K562 (cell line): ENCODE data around the gene SLX9. TPM values are rescaled to one million over a fixed set of nuclear protein-coding genes. Genes with fewer than 3 reads are reported as not detected.

Experiments
- BDP1 ChIP-seq: IDR thresholded peaks from 3 replicates; pipeline ENCODE4 v1.6.1; 2011; ENCODE audit not compliant: insufficient read length, insufficient read depth
- HEY1 ChIP-seq: fragments of 250-450 bp; sonication (Bioruptor Pico); IDR thresholded peaks from 2 replicates; pipeline ENCODE4 v1.5.0; 2020; ENCODE audit warnings: mild to moderate bottlenecking, moderate library complexity, borderline replicate concordance
- IRF1 ChIP-seq: sonication (generic); formaldehyde crosslinking; IDR thresholded peaks from 2 replicates; pipeline ENCODE4 v1.8.0; 2022; ENCODE audit warnings: missing genetic modification reagents, mild to moderate bottlenecking, borderline replicate concordance
- MLX ChIP-seq, 2 experiments: fragments of 450-650 bp in 1 of 2; sonication (generic) in 1 of 2; formaldehyde crosslinking; conservative IDR thresholded peaks; 2 replicates each; pipeline versions ENCODE4 v1.4.0 to v1.8.1; 2020 to 2022; ENCODE audit warnings: mild to moderate bottlenecking in 1 of 2, missing genetic modification reagents in 1 of 2
- NFE2 ChIP-seq: IDR thresholded peaks from 2 replicates; pipeline ENCODE4 v1.6.1; 2014; ENCODE audit warnings: antibody characterized with exemption, low read depth
- NFRKB ChIP-seq: fragments of 450-650 bp; IDR thresholded peaks from 2 replicates; pipeline ENCODE4 v1.6.1; 2016; ENCODE audit warnings: low read depth
- POLR2B ChIP-seq: fragments of 450-650 bp; IDR thresholded peaks from 2 replicates; pipeline ENCODE4 v1.6.1; 2018; ENCODE audit warnings: low read depth; ENCODE audit not compliant: partially characterized antibody
- POU5F1 ChIP-seq: fragments of 150-350 bp; IDR thresholded peaks from 2 replicates; pipeline ENCODE4 v1.6.1; 2014; ENCODE audit warnings: borderline replicate concordance, low read length, low read depth, mild to moderate bottlenecking; ENCODE audit not compliant: partially characterized antibody
- RBM14 ChIP-seq: fragments of 200-400 bp; formaldehyde crosslinking; IDR thresholded peaks from 2 replicates; pipeline ENCODE4 v1.6.1; 2018; ENCODE audit warnings: low read depth, mild to moderate bottlenecking, low read length, moderate library complexity, borderline replicate concordance; ENCODE audit not compliant: insufficient read depth
- RUNX1 ChIP-seq: sonication (generic); IDR thresholded peaks from 2 replicates; pipeline ENCODE4 v1.6.1; 2016; ENCODE audit warnings: antibody characterized with exemption, low read depth
- SFPQ ChIP-seq: fragments of 200-400 bp; formaldehyde crosslinking; IDR thresholded peaks from 2 replicates; pipeline ENCODE4 v1.6.1; 2017; ENCODE audit warnings: mild to moderate bottlenecking, low read depth, low read length, moderate library complexity
- SREBF1 ChIP-seq: fragments of 150-350 bp; IDR thresholded peaks from 2 replicates; pipeline ENCODE4 v1.6.1; 2014; ENCODE audit warnings: antibody characterized with exemption, low read depth, low read length, borderline replicate concordance
- TAF1 ChIP-seq: IDR thresholded peaks from 2 replicates; pipeline ENCODE4 v1.6.1; 2011; ENCODE audit warnings: mild to moderate bottlenecking, low read length, moderate library complexity; ENCODE audit not compliant: insufficient read depth, control insufficient read depth, severe bottlenecking; ENCODE audit errors: extremely low read depth
- TAL1 ChIP-seq: fragments of 450-650 bp; IDR thresholded peaks from 2 replicates; pipeline ENCODE4 v1.6.1; 2016; ENCODE audit warnings: mild to moderate bottlenecking
- THAP12 ChIP-seq: fragments of 250-450 bp; sonication (Bioruptor Pico); IDR thresholded peaks from 2 replicates; pipeline ENCODE4 v1.9.0; 2021; ENCODE audit warnings: mild to moderate bottlenecking, inconsistent platforms
- ZBTB1 ChIP-seq: sonication (generic); formaldehyde crosslinking; IDR thresholded peaks from 2 replicates; pipeline ENCODE4 v1.8.1; 2023; ENCODE audit warnings: missing genetic modification reagents, low read depth, mild to moderate bottlenecking, borderline replicate concordance
- ZC3H11A ChIP-seq: IDR thresholded peaks from 2 replicates; pipeline ENCODE4 v1.6.1; 2012; ENCODE audit warnings: low read depth, low read length, improper control_type of control experiment
- ZNF121 ChIP-seq: sonication (generic); formaldehyde crosslinking; conservative IDR thresholded peaks from 2 replicates; pipeline ENCODE4 v1.8.0; 2022; ENCODE audit warnings: missing genetic modification reagents
- ZNF449 ChIP-seq: fragments of 250-450 bp; sonication (Bioruptor Pico); IDR thresholded peaks from 2 replicates; pipeline ENCODE4 v1.8.0; 2022; ENCODE audit warnings: moderate library complexity, mild to moderate bottlenecking, inconsistent platforms
- ZNF57 ChIP-seq: fragments of 450-650 bp; formaldehyde crosslinking; IDR thresholded peaks from 2 replicates; pipeline ENCODE4 v1.4.0; 2020; ENCODE audit warnings: mild to moderate bottlenecking, moderate library complexity
- polyA plus RNA-seq, 8 experiments: library from polyadenylated mRNA; depleted of rRNA in 4 of 8; stranded (reverse) in 5 of 8; unstranded in 3 of 8; fragments of >200 nt; fragmentation: Nextera tagmentation in 2 of 8; fragmentation: Illumina TruSeq in 1 of 8; extraction: Ambion mirVana in 2 of 8; extraction: Trizol in 1 of 8; gene quantifications; 2 replicates each; pipeline versions ENCODE4 v1.2.1 to v1.2.3, GENCODE V29; 2011 to 2014; ENCODE audit warnings: inconsistent platforms in 1 of 8, missing spikeins in 1 of 8
- total RNA-seq, 7 experiments: library from RNA; depleted of rRNA in 6 of 7; stranded (reverse); fragments of >200 nt in 6 of 7; fragmentation: Illumina TruSeq in 2 of 7; extraction: Trizol in 2 of 7; gene quantifications; 2 replicates each; pipeline versions ENCODE4 v1.2.1 to v1.2.3, GENCODE V29; 2011 to 2021; ENCODE audit warnings: low replicate concordance in 1 of 7

The SLX9 gene
- total and polyA plus RNA-seq, 9 of the 15 experiments (the other 6 are each of a cell fraction or from before 2014, with no cell fraction given) = 1.2 to 75.5 (median 16.5) TPM

GRCh38 chr21:44939532-44940115 lies at the start of gene SLX9 (continued):
- no peak for TF ChIP-seq SFPQ
- no peak; the same call in 1 of the 2 replicates for TF ChIP-seq ZBTB1 (CRISPR knock-in tag)
- peak; percentile 82 for TF ChIP-seq NFRKB
- TF ChIP-seq TAL1 = no peak
- TF ChIP-seq POU5F1 = peak; percentile 28
- TF ChIP-seq ZNF121 (CRISPR knock-in tag) = peak; percentile 82
- no peak for TF ChIP-seq BDP1
- TF ChIP-seq ZNF57 (CRISPR knock-in tag) = no peak
- TF ChIP-seq TAF1 = peak; percentile 98
- peak; percentile 94 for TF ChIP-seq POLR2B
- TF ChIP-seq RUNX1 = 0 out of 2 replicates have a peak, but pooled peaks have one; percentile 40
- no peak for TF ChIP-seq NFE2
- 0 out of 4 replicates have a peak, but pooled peaks of 1 of the 2 experiments have one; percentile 81 for TF ChIP-seq MLX (CRISPR knock-in tag; conservative IDR thresholded peaks at IDR 0.05)
- 0 out of 2 replicates have a peak, but pooled peaks have one; percentile 50 for TF ChIP-seq IRF1
- no peak for TF ChIP-seq HEY1 (CRISPR knock-in tag)
- TF ChIP-seq THAP12 (CRISPR knock-in tag) = peak; percentile 95
- TF ChIP-seq ZNF449 (CRISPR knock-in tag) = peak; percentile 63
- no peak; the same call in 1 of the 2 replicates for TF ChIP-seq SREBF1
- TF ChIP-seq ZC3H11A = peak; percentile 98
- TF ChIP-seq RBM14 = peak; percentile 92; the same call in 1 of the 2 replicates
